LNCaP clone FGC (cell line): ENCODE results near the gene EMP2.

Experiments used
- DNase-seq: peaks from one replicate; pipeline ENCODE4 v3.0.0-alpha.2; 2011; ENCODE audit warnings: low read depth
- H3K4me3 ChIP-seq: 2 replicates; pipeline ENCODE4 v1.5.1; 2011; ENCODE audit warnings: mild to moderate bottlenecking, low read depth, low read length, control low read depth
- CTCF ChIP-seq: IDR thresholded peaks from 2 replicates; pipeline ENCODE4 v1.5.1; 2012; ENCODE audit warnings: mild to moderate bottlenecking; ENCODE audit not compliant: control insufficient read depth, insufficient read depth; ENCODE audit errors: extremely low read depth

EMP2 gene

GRCh38 chr16:10522966-10523365 lies 57.4 kb downstream of the EMP2 start:
- TF ChIP-seq CTCF = no peak
- H3K4me3 ChIP-seq = no peak overlapping the region
- no peak for DNase-seq

- peak; percentile 71 for TF ChIP-seq CTCF
- no peak overlapping the region for H3K4me3 ChIP-seq
- peak; percentile 32 for DNase-seq
Measured at GRCh38 chr16:10521681-10522274, 58.6 kb downstream of the EMP2 start.

GRCh38 chr16:10520869-10521578 lies 59.4 kb downstream of the EMP2 start:
- DNase-seq = no peak
- no peak for TF ChIP-seq CTCF
- no peak overlapping the region for H3K4me3 ChIP-seq

GRCh38 chr16:10519929-10520868 lies 60.2 kb downstream of the EMP2 start:
- H3K4me3 ChIP-seq = no peak overlapping the region
- peak; percentile 98 for DNase-seq

GRCh38 chr16:10519297-10519696 lies 61.1 kb downstream of the EMP2 start:
- no peak for DNase-seq
- no peak overlapping the region for H3K4me3 ChIP-seq
- TF ChIP-seq CTCF = no peak

More at GRCh38 chr16:10519929-10520868, 60.2 kb downstream of the EMP2 start:
- TF ChIP-seq CTCF = no peak

GRCh38 chr16:10518479-10519041 lies 61.8 kb downstream of the EMP2 start:
- no peak overlapping the region for H3K4me3 ChIP-seq
- TF ChIP-seq CTCF = no peak
- no peak for DNase-seq
